ENCODE measurements around the gene HAS3.

DNA sequence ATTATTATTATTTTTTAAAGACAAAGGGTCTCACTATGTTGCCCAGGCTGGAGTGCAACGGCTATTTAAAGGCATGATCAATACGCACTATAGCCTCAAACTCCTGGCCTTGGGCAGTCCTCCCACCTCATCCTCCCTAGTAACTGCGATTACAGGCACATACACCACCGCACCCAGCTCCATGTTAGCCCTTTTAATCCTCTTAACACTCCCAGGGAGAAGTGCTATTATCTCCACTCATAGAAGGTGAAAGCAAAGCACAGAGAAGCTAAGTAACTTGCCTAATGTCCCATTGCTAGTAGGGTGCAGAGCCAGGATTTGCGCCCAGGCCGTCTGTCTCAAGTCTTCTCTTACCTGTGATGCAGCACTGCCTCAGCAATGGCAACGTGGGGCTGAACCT, 5.0 kb downstream of the HAS3 start:
- TF ChIP-seq POLR2A (IDR thresholded peaks at IDR 0.05) (no peak), CTCF (IDR thresholded peaks at IDR 0.05) (no peak)
